H1 (cell line): ENCODE data around the gene SGO1.

ENCODE experiments used
- ATF2 ChIP-seq: IDR thresholded peaks from 2 replicates; pipeline ENCODE4 v1.6.1; 2012; ENCODE audit warnings: low read length, inconsistent platforms
- BCL11A ChIP-seq, 2 experiments: IDR thresholded peaks; one replicate each; pipeline ENCODE4 v1.6.1; 2011; ENCODE audit warnings: low read depth in 2 of 2, low read length in 2 of 2, mild to moderate bottlenecking in 2 of 2
- CHD2 ChIP-seq: IDR thresholded peaks from 2 replicates; pipeline ENCODE4 v1.6.1; 2012; ENCODE audit warnings: low read length, improper control_type of control experiment
- EGR1 ChIP-seq: IDR thresholded peaks from 2 replicates; pipeline ENCODE4 v1.6.1; 2011; ENCODE audit warnings: low read depth, low read length, borderline replicate concordance
- EP300 ChIP-seq, 2 experiments: IDR thresholded peaks; 1 replicate in 1 of 2; 2 replicates in 1 of 2; pipeline ENCODE4 v1.6.1; 2011 to 2012; ENCODE audit warnings: low read depth in 2 of 2, low read length in 2 of 2, mild to moderate bottlenecking in 2 of 2, borderline replicate concordance in 1 of 2, inconsistent platforms in 1 of 2, moderate library complexity in 1 of 2
- MAFK ChIP-seq: IDR thresholded peaks from 2 replicates; pipeline ENCODE4 v1.6.1; 2012; ENCODE audit warnings: low read depth, mild to moderate bottlenecking, improper control_type of control experiment, low read length
- NRF1 ChIP-seq: IDR thresholded peaks from 2 replicates; pipeline ENCODE4 v1.6.1; 2011; ENCODE audit warnings: mild to moderate bottlenecking, low read depth, low read length, improper control_type of control experiment
- POLR2AphosphoS5 ChIP-seq: IDR thresholded peaks from 2 replicates; pipeline ENCODE4 v1.6.1; 2011; ENCODE audit warnings: low read depth, low read length
- SAP30 ChIP-seq: fragments of 300-600 bp; sonication (generic); IDR thresholded peaks from 2 replicates; pipeline ENCODE4 v1.7.1; 2012; ENCODE audit warnings: low read length, moderate library complexity, mild to moderate bottlenecking, inconsistent platforms; ENCODE audit not compliant: insufficient read depth, insufficient replicate concordance
- SIN3A ChIP-seq, 2 experiments: IDR thresholded peaks in 1 of 2; conservative IDR thresholded peaks in 1 of 2; 2 replicates each; pipeline ENCODE4 v1.6.1; 2011 to 2012; ENCODE audit warnings: low read length in 2 of 2, improper control_type of control experiment in 1 of 2, low read depth in 1 of 2, mild to moderate bottlenecking in 1 of 2
- SRF ChIP-seq: IDR thresholded peaks from 2 replicates; pipeline ENCODE4 v1.6.1; 2011; ENCODE audit warnings: mild to moderate bottlenecking, low read depth, low read length, moderate library complexity
- TCF12 ChIP-seq: IDR thresholded peaks from 2 replicates; pipeline ENCODE4 v1.6.1; 2011; ENCODE audit warnings: low read depth, mild to moderate bottlenecking, low read length
- TEAD4 ChIP-seq: IDR thresholded peaks from 2 replicates; pipeline ENCODE4 v1.6.1; 2012; ENCODE audit warnings: low read depth, low read length, inconsistent platforms, mixed read lengths
- TF ChIP-seq, protein P1 (sequence below), 3 experiments: IDR thresholded peaks; 1 replicate in 2 of 3; 2 replicates in 1 of 3; pipeline versions ENCODE4 v1.5.1 to v1.6.1; 2011; ENCODE audit warnings: low read length in 3 of 3, mild to moderate bottlenecking in 3 of 3, inconsistent platforms in 2 of 3, low read depth in 1 of 3, moderate library complexity in 1 of 3; ENCODE audit not compliant: insufficient read depth in 1 of 3; ENCODE audit errors: control extremely low read depth in 1 of 3

DNA sequence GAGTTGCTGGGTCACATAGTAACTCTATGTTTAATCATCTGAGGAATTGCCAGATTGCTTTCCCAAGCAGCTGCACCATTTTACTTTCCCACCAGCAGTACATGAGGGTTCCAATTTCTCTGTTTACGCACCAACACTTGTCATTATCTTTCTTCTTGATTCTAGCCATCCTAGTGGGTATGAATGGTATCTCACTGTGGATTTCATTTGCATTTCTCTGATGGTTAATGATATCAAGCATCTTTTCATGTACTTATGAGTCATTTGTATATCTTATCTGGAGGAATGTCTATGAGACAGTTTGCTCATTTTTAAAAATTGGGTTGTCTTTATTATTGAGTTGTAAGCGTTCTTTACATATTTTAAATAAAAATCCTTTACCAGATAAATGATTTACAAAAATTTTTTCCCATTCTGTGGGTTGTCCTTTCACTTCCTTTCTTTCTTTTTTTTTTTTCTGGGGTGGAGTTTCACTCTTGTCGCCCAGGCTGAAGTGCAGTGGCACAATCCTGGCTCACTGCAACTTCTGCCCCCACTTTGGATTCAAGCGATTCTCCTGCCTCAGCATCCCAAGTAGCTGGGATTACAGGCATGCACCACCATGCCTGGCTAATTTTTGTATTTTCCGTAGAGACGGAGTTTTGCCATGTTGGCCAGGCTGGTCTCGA is 8.9 kb upstream of the SGO1 start:
- TF ChIP-seq EP300 (IDR thresholded peaks at IDR 0.05; ENCODE audit: borderline replicate concordance in 1 of 2, low read depth in 2 of 2, low read length in 2 of 2) (no peak), POLR2AphosphoS5 (no peak), ATF2 (no peak), SAP30 (no peak), EGR1 (no peak), CHD2 (no peak), MAFK (no peak), TEAD4 (no peak), NRF1 (no peak), BCL11A (IDR thresholded peaks at IDR 0.05; ENCODE audit: low read depth in 2 of 2, low read length in 2 of 2) (no peak), SRF (no peak), SIN3A (conservative IDR thresholded peaks at IDR 0.05 in 1 of 2, IDR thresholded peaks at IDR 0.05 in 1 of 2; ENCODE audit: low read depth in 1 of 2, low read length in 2 of 2) (no peak), TCF12 (no peak)
- TF ChIP-seq, protein P1, sequence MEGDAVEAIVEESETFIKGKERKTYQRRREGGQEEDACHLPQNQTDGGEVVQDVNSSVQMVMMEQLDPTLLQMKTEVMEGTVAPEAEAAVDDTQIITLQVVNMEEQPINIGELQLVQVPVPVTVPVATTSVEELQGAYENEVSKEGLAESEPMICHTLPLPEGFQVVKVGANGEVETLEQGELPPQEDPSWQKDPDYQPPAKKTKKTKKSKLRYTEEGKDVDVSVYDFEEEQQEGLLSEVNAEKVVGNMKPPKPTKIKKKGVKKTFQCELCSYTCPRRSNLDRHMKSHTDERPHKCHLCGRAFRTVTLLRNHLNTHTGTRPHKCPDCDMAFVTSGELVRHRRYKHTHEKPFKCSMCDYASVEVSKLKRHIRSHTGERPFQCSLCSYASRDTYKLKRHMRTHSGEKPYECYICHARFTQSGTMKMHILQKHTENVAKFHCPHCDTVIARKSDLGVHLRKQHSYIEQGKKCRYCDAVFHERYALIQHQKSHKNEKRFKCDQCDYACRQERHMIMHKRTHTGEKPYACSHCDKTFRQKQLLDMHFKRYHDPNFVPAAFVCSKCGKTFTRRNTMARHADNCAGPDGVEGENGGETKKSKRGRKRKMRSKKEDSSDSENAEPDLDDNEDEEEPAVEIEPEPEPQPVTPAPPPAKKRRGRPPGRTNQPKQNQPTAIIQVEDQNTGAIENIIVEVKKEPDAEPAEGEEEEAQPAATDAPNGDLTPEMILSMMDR (IDR thresholded peaks at IDR 0.05; ENCODE audit: control extremely low read depth in 1 of 3, insufficient read depth in 1 of 3, low read depth in 1 of 3, low read length in 3 of 3): no peak
